Measurements from ENCODE around the gene PERM1. TPM values are rescaled to one million over a fixed set of nuclear protein-coding genes. Genes with fewer than 3 reads are reported as not detected.
"Not testable (repeated sequence)": the region's sequence is repeated elsewhere in the genome, so short reads cannot be mapped to it uniquely, and the experiment has no call there.

PERM1 gene
- total RNA-seq (under 1 TPM in 1 of 2 donors, not detected in 1; 0.15 TPM), polyA plus RNA-seq (under 1 TPM; 0.06 to 0.45 TPM)
- long read RNA-seq, donor 1: 0 reads
- long read RNA-seq, donor 2, partial matches to known transcripts: 0 of 1 reads
- long read RNA-seq, donor 2, other reads (novel, unspliced or antisense): 0 of 1 reads
- long read RNA-seq, donor 3: 0 reads
- long read RNA-seq, donor 4: 0 reads
- long read RNA-seq, donor 5: 0 reads

- Histone ChIP-seq H3K4me3 (no peak within 1 kb of the TSS), H3K27ac (ENCODE audit: low read depth in 1 of 2, low read length in 1 of 2) (peak within 1 kb of the TSS in 1 of 2 donors; percentile 94), H3K27me3 (ENCODE audit: control insufficient read depth in 3 of 3, insufficient read depth in 3 of 3, low read length in 2 of 3) (peaks cover 4 to 26% (median 5%) of the 10 kb centered on the region in 3 donors), H3K36me3 (ENCODE audit: control insufficient read depth in 4 of 4, insufficient read depth in 4 of 4, low read length in 4 of 4) (no peaks in the 10 kb centered on the region), H3K9me3 (ENCODE audit: control insufficient read depth in 4 of 4, insufficient read depth in 3 of 4, low read length in 3 of 4) (peaks cover 0 to 2% (median 0%) of the 10 kb centered on the region in 4 donors), H3K9ac (ENCODE audit: insufficient read depth in 1 of 2, low read length in 2 of 2) (no peak within 1 kb of the TSS), H3K4me1 (ENCODE audit: control insufficient read depth in 5 of 5, insufficient read depth in 5 of 5, low read length in 5 of 5) (no peaks in the 10 kb centered on the region)
- no peak for ATAC-seq (ENCODE audit: insufficient read depth, low FRiP score)
- no peak for DNase-seq
- no peak for TF ChIP-seq CTCF (IDR thresholded peaks at IDR 0.05; ENCODE audit: control extremely low read depth, extremely low read depth)
- 55 to 72% methylated on average over 28 of the region's 28 CpGs for WGBS, 2 donors
These were observed at the start of gene PERM1 for GRCh38 chr1:981955-982558. Gene PERM1 (minus strand): TSS chr1:982093. CDS start chr1:981029, 1,064 bp downstream.

- not testable (repeated sequence) for H3K36me3 ChIP-seq (ENCODE audit: control insufficient read depth in 4 of 4, insufficient read depth in 4 of 4, low read length in 4 of 4); H3K27me3 ChIP-seq (ENCODE audit: control insufficient read depth in 3 of 3, insufficient read depth in 3 of 3, low read length in 2 of 3); H3K27ac ChIP-seq (ENCODE audit: low read depth in 1 of 2, low read length in 1 of 2); H3K4me3 ChIP-seq; DNase-seq; ATAC-seq (ENCODE audit: insufficient read depth, low FRiP score); H3K9me3 ChIP-seq (ENCODE audit: control insufficient read depth in 4 of 4, insufficient read depth in 3 of 4, low read length in 3 of 4); H3K9ac ChIP-seq (ENCODE audit: insufficient read depth in 1 of 2, low read length in 2 of 2)
- WGBS, 2 donors: 81 to 85% methylated on average over 7 of the region's 7 CpGs
- peaks cover 0 to 33% (median 6%) of the 10 kb centered on the region in 5 donors for H3K4me1 ChIP-seq (ENCODE audit: control insufficient read depth in 5 of 5, insufficient read depth in 5 of 5, low read length in 5 of 5)
These were observed 49.2 kb upstream of the PERM1 start for GRCh38 chr1:1030867-1031658.

- TF ChIP-seq CTCF (IDR thresholded peaks at IDR 0.05; ENCODE audit: control extremely low read depth, extremely low read depth): no peak
- Histone ChIP-seq H3K36me3 (ENCODE audit: control insufficient read depth in 4 of 4, insufficient read depth in 4 of 4, low read length in 4 of 4) (peaks cover 0 to 1% (median 0%) of the 10 kb centered on the region in 4 donors), H3K4me3 (no peak overlapping the region), H3K27ac (ENCODE audit: low read depth in 1 of 2, low read length in 1 of 2) (no peak overlapping the region), H3K4me1 (ENCODE audit: control insufficient read depth in 5 of 5, insufficient read depth in 5 of 5, low read length in 5 of 5) (peaks cover 0 to 31% (median 26%) of the 10 kb centered on the region in 5 donors), H3K9me3 (ENCODE audit: control insufficient read depth in 4 of 4, insufficient read depth in 3 of 4, low read length in 3 of 4) (no peaks in the 10 kb centered on the region), H3K9ac (ENCODE audit: insufficient read depth in 1 of 2, low read length in 2 of 2) (no peak overlapping the region), H3K27me3 (ENCODE audit: control insufficient read depth in 3 of 3, insufficient read depth in 3 of 3, low read length in 2 of 3) (no peaks in the 10 kb centered on the region)
- 85 to 88% methylated on average over 14 to 17 of the region's 17 CpGs for WGBS, 2 donors
- ATAC-seq (ENCODE audit: insufficient read depth, low FRiP score) (no peak), DNase-seq (no peak)
These were observed 45.9 kb upstream of the PERM1 start for GRCh38 chr1:1027791-1028190.
